GM18519 (cell line): ENCODE data around the gene PFN4.

Experiments
- ATAC-seq: cut with Tn5 transposase; IDR thresholded peaks from one replicate; pipeline ENCODE4 v1.9.1; 2021; ENCODE audit warnings: mild to moderate bottlenecking, moderate library complexity; ENCODE audit not compliant: unreplicated experiment, low FRiP score

Gene PFN4

GRCh38 chr2:24082787-24083566 is 40.2 kb downstream of the PFN4 start:
- ATAC-seq = no peak

- no peak for ATAC-seq
These were observed 42.4 kb downstream of the PFN4 start for GRCh38 chr2:24080701-24081100.

GRCh38 chr2:24077879-24078278 is 45.3 kb downstream of the PFN4 start:
- no peak for ATAC-seq

GRCh38 chr2:24077535-24077877 is 45.6 kb downstream of the PFN4 start:
- no peak for ATAC-seq

GRCh38 chr2:24076849-24077534 is 46.1 kb downstream of the PFN4 start:
- ATAC-seq = no peak

- peak; percentile 89 for ATAC-seq
These were observed 47.0 kb downstream of the PFN4 start, which contains the start of gene SF3B6 for GRCh38 chr2:24075915-24076848. Gene SF3B6 (minus strand): TSS chr2:24076326. CDS start chr2:24076229, 97 bp downstream.

DNA sequence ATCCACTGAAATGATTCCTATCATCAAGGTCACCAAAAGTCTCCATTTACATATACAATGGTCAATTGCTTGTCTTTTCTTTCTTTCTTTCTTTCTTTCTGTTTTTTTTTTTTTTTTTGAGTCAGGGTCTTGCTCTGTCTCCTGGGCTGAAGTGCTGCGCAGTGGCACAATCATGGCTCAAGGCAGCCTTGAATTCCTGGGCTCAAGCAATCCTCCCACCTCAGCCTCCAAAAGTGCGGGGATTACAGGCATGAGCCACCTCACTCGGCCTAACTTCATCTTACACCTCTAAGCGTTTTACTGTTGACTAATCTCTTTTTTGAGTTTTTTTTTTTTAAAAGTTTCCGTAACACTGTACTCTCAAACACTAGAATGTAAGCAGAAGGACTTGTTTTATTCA is 47.9 kb downstream of the PFN4 start:
- no peak for ATAC-seq

- no peak for ATAC-seq
These were observed 49.3 kb downstream of the PFN4 start for GRCh38 chr2:24073816-24074215.

DNA sequence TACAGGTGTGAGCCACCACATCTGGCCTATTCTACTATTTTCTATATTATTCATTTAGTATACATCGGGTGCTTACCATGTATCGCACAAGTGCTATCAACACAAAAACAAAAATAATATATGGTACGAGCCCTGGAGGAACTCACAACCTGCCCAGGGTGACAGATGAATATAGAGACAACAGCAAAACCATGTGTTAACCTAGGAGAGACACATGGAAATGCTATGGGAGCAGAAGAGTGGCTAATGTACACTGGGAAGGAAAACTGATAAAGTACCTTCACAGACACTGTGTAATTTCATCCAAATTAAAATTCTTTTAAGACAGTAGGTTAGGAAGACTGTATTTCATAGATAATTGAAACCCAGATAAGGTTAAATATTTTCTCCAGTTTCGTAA is 50.9 kb downstream of the PFN4 start:
- ATAC-seq = no peak

DNA sequence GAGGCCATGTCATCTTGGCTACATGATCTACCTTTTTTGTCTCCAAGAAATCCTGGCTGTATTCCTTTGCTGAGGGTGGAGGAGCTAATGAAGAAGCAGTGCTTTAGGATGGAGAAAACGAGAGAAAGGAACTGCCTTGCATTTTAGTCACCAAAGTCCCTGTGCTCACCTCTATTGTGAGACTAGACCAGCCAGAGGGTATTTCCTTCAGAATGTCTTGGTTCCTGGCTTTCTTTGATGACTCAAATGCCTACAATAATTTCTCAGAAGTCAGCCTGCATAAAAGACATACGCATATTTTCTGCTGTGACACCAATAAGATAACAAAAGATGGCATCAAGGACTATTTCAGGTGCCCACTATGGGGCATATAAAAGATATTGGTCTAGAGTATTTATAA is 57.8 kb downstream of the PFN4 start:
- no peak for ATAC-seq
